Gastroesophageal sphincter (tissue), 4 donors: Measurements from ENCODE around the gene FDXACB1. TPM values are rescaled to one million over a fixed set of nuclear protein-coding genes. Genes with fewer than 3 reads are reported as not detected.
A peak's percentile ranks its signal among the peaks of the same experiment; 100 is the strongest.

Experiments used
- ATAC-seq: fragments of 150-250 bp; one replicate; pipeline ENCODE4 v1.9.1; 2016; ENCODE audit warnings: mild to moderate bottlenecking, moderate library complexity
- H3K27ac ChIP-seq, 4 donors: fragments of 200-600 bp; sonication (generic) in 3 of 4; 1 replicate in 3 of 4; 2 replicates in 1 of 4; pipeline ENCODE4 v1.5.1; 2016 to 2019
- H3K27me3 ChIP-seq: fragments of 200-600 bp; sonication (generic); one replicate; pipeline ENCODE4 v1.5.1; 2019
- H3K36me3 ChIP-seq, 2 donors: fragments of 200-600 bp; sonication (generic); one replicate each; pipeline ENCODE4 v1.5.1; 2019; ENCODE audit warnings: control low read depth in 1 of 2
- H3K4me1 ChIP-seq, 3 donors: fragments of 200-600 bp; sonication (generic); 1 replicate in 2 of 3; 2 replicates in 1 of 3; pipeline ENCODE4 v1.5.1; 2016 to 2019; ENCODE audit warnings: control low read depth in 2 of 3
- H3K4me3 ChIP-seq, 2 donors: fragments of 200-600 bp; sonication (generic); one replicate each; pipeline ENCODE4 v1.5.1; 2019; ENCODE audit warnings: mild to moderate bottlenecking in 1 of 2, moderate library complexity in 1 of 2
- H3K9me3 ChIP-seq, 3 donors: fragments of 200-600 bp; sonication (generic); one replicate each; pipeline ENCODE4 v1.5.1; 2017 to 2019; ENCODE audit warnings: control low read depth in 2 of 3
- CTCF ChIP-seq, 4 experiments: fragments of 200-600 bp in 2 of 4; fragments of 450-650 bp in 2 of 4; sonication (generic) in 1 of 4; IDR thresholded peaks; one replicate each; pipeline ENCODE4 v1.5.1; 2017 to 2019; ENCODE audit warnings: antibody characterized with exemption in 4 of 4, mild to moderate bottlenecking in 2 of 4, moderate library complexity in 2 of 4
- EP300 ChIP-seq: sonication (generic); formaldehyde crosslinking; IDR thresholded peaks from one replicate; pipeline ENCODE4 v1.6.1; 2017; ENCODE audit warnings: antibody characterized with exemption, mild to moderate bottlenecking
- POLR2A ChIP-seq, 2 donors: fragments of 450-650 bp; IDR thresholded peaks; one replicate each; pipeline ENCODE4 v1.6.1; 2017; ENCODE audit warnings: antibody characterized with exemption in 2 of 2, mild to moderate bottlenecking in 2 of 2, moderate library complexity in 1 of 2
- POLR2AphosphoS5 ChIP-seq: sonication (generic); formaldehyde crosslinking; IDR thresholded peaks from one replicate; pipeline ENCODE4 v1.6.1; 2017; ENCODE audit warnings: antibody characterized with exemption
- WGBS, 2 donors: methylation state at CpG; one replicate each; pipeline ENCODE4 v1.1.5; 2018; ENCODE audit warnings: low coverage in 1 of 2; 5-methylcytosine and 5-hydroxymethylcytosine counted together
- total RNA-seq, 4 donors: library from RNA; depleted of rRNA; stranded (reverse); fragments of >200 nt; gene quantifications; one replicate each; pipeline ENCODE4 v1.1.0, GENCODE V29; 2016

FDXACB1 gene
- total RNA-seq: 1 to 10 TPM in 2 of 4 donors, under 1 TPM in 2; 0.16 to 1.1 (median 0.99) TPM

- Histone ChIP-seq H3K4me3 (peak within 1 kb of the TSS; percentile 55 to 65), H3K9me3 (no peaks in the 10 kb centered on the region), H3K27ac (peak within 1 kb of the TSS; percentile 90 to 96 (median 92)), H3K4me1 (peaks cover 0 to 24% (median 5%) of the 10 kb centered on the region in 3 donors), H3K36me3 (peaks cover 0 to 21% of the 10 kb centered on the region in 2 donors), H3K27me3 (no peaks in the 10 kb centered on the region)
- ATAC-seq: peak; percentile 95
- TF ChIP-seq POLR2AphosphoS5 (peak; percentile 80), EP300 (peak; percentile 83), POLR2A (IDR thresholded peaks at IDR 0.05) (peak in 1 of 2 donors; percentile 56), CTCF (IDR thresholded peaks at IDR 0.05) (peak; percentile 81 to 99 (median 98))
- 0% methylated on average over 6 to 8 of the region's 55 CpGs for WGBS, 2 donors
These were observed at the start of gene FDXACB1, which contains the start of gene CFAP68 for GRCh38 chr11:111878849-111879636. Gene FDXACB1, minus strand, starts transcription at chr11:111879165. Its CDS starts 33 bp downstream, at chr11:111879132. Gene CFAP68, plus strand, starts transcription at chr11:111879541. Its CDS starts 20 bp downstream, at chr11:111879561.

- ATAC-seq: peak; percentile 93
- Histone ChIP-seq H3K27ac (peak overlapping the region; percentile 76 to 96 (median 92)), H3K9me3 (no peaks in the 10 kb centered on the region), H3K36me3 (no peaks in the 10 kb centered on the region), H3K4me3 (peak overlapping the region; percentile 16 to 43), H3K4me1 (peaks cover 8 to 57% (median 28%) of the 10 kb centered on the region in 3 donors), H3K27me3 (no peaks in the 10 kb centered on the region)
- 0% methylated on average over 2 to 4 of the region's 47 CpGs for WGBS, 2 donors
- TF ChIP-seq EP300 (no peak), CTCF (IDR thresholded peaks at IDR 0.05) (peak in 2 of 4 experiments; percentile 44 to 47), POLR2A (IDR thresholded peaks at IDR 0.05) (peak; percentile 37 to 38), POLR2AphosphoS5 (peak; percentile 45)
These were observed 47.8 kb upstream of the FDXACB1 start for GRCh38 chr11:111926505-111927391.

GRCh38 chr11:111925953-111926352, 47.0 kb upstream of the FDXACB1 start:
- ATAC-seq: no peak
- H3K9me3 ChIP-seq: no peaks in the 10 kb centered on the region
- H3K36me3 ChIP-seq: no peaks in the 10 kb centered on the region
- no peak overlapping the region for H3K4me3 ChIP-seq
- H3K27ac ChIP-seq: peak overlapping the region; percentile 76 to 96 (median 92)
- 77 to 90% methylated on average over 2 to 5 of the region's 16 CpGs for WGBS, 2 donors
- no peaks in the 10 kb centered on the region for H3K27me3 ChIP-seq
- H3K4me1 ChIP-seq: peaks cover 8 to 59% (median 28%) of the 10 kb centered on the region in 3 donors
- TF ChIP-seq POLR2AphosphoS5: no peak
- TF ChIP-seq EP300: no peak
- no peak for TF ChIP-seq POLR2A (IDR thresholded peaks at IDR 0.05)
- TF ChIP-seq CTCF (IDR thresholded peaks at IDR 0.05): no peak

GRCh38 chr11:111923951-111924350, 45.0 kb upstream of the FDXACB1 start:
- Histone ChIP-seq H3K36me3 (no peaks in the 10 kb centered on the region), H3K9me3 (no peaks in the 10 kb centered on the region), H3K4me1 (peaks cover 8 to 59% (median 28%) of the 10 kb centered on the region in 3 donors), H3K4me3 (no peak overlapping the region), H3K27me3 (no peaks in the 10 kb centered on the region), H3K27ac (peak overlapping the region; percentile 91 to 99 (median 94))
- no peak for TF ChIP-seq POLR2A (IDR thresholded peaks at IDR 0.05)
- no peak for TF ChIP-seq POLR2AphosphoS5
- no peak for TF ChIP-seq EP300
- TF ChIP-seq CTCF (IDR thresholded peaks at IDR 0.05): no peak
- no peak for ATAC-seq
